K562 (cell line): ENCODE data around the gene MTG2.

ENCODE experiments used
- BMI1 ChIP-seq: fragments of 150-350 bp; IDR thresholded peaks from 2 replicates; pipeline ENCODE4 v1.6.1; 2014; ENCODE audit warnings: low read length
- CEBPB ChIP-seq: fragments of 450-650 bp; IDR thresholded peaks from 2 replicates; pipeline ENCODE4 v1.6.1; 2016; ENCODE audit warnings: missing genetic modification characterization, missing compliant biosample characterization
- EGR1 ChIP-seq: fragments of 450-650 bp; conservative IDR thresholded peaks from 2 replicates; pipeline ENCODE4 v1.6.1; 2017; ENCODE audit warnings: mild to moderate bottlenecking
- GABPA ChIP-seq: fragments of 200-800 bp; sonication (Bioruptor generic); conservative IDR thresholded peaks from 2 replicates; pipeline ENCODE4 v1.6.1; 2016; ENCODE audit warnings: low read depth, missing genetic modification characterization, missing compliant biosample characterization
- GTF2E2 ChIP-seq: fragments of 200-800 bp; sonication (Bioruptor generic); IDR thresholded peaks from 2 replicates; pipeline ENCODE4 v1.6.1; 2016; ENCODE audit warnings: missing genetic modification characterization, missing compliant biosample characterization
- PTBP1 ChIP-seq: fragments of 200-400 bp; formaldehyde crosslinking; IDR thresholded peaks from 2 replicates; pipeline ENCODE4 v1.6.1; 2017; ENCODE audit warnings: low read depth, low read length
- RBM14 ChIP-seq: fragments of 200-400 bp; formaldehyde crosslinking; IDR thresholded peaks from 2 replicates; pipeline ENCODE4 v1.6.1; 2018; ENCODE audit warnings: low read depth, mild to moderate bottlenecking, low read length, moderate library complexity, borderline replicate concordance; ENCODE audit not compliant: insufficient read depth
- SPI1 ChIP-seq: IDR thresholded peaks from 2 replicates; pipeline ENCODE4 v1.6.1; 2011; ENCODE audit warnings: low read depth, low read length, control low read depth, borderline replicate concordance
- YY1 ChIP-seq, 3 experiments: IDR thresholded peaks; 2 replicates each; pipeline ENCODE4 v1.6.1; 2011; ENCODE audit warnings: low read length in 2 of 3, mild to moderate bottlenecking in 2 of 3, moderate library complexity in 2 of 3, borderline replicate concordance in 1 of 3, control low read depth in 1 of 3, low read depth in 1 of 3; ENCODE audit not compliant: insufficient read depth in 3 of 3, insufficient replicate concordance in 2 of 3, control insufficient read depth in 1 of 3, insufficient read length in 1 of 3; ENCODE audit errors: extremely low read depth in 1 of 3
- ZFP1 ChIP-seq: fragments of 450-650 bp; formaldehyde crosslinking; IDR thresholded peaks from 2 replicates; pipeline ENCODE4 v1.4.0; 2020; ENCODE audit warnings: mild to moderate bottlenecking, mixed read lengths
- ZNF445 ChIP-seq: fragments of 250-450 bp; sonication (Bioruptor Pico); IDR thresholded peaks from 2 replicates; pipeline ENCODE4 v1.4.0; 2020; ENCODE audit warnings: low read depth, mild to moderate bottlenecking, moderate library complexity
- TF ChIP-seq, protein P1 (sequence below): fragments of 450-650 bp; IDR thresholded peaks from 2 replicates; pipeline ENCODE4 v1.6.1; 2017; ENCODE audit warnings: antibody characterized with exemption
- TF ChIP-seq, protein P2 (sequence below): fragments of 150-350 bp; IDR thresholded peaks from 2 replicates; pipeline ENCODE4 v1.6.1; 2014; ENCODE audit warnings: low read depth, mild to moderate bottlenecking, low read length, borderline replicate concordance
- TF ChIP-seq, protein P3 (sequence below): fragments of 250-450 bp; sonication (Bioruptor Pico); IDR thresholded peaks from 2 replicates; pipeline ENCODE4 v1.4.0; 2020; ENCODE audit warnings: mild to moderate bottlenecking, moderate library complexity, borderline replicate concordance

DNA sequence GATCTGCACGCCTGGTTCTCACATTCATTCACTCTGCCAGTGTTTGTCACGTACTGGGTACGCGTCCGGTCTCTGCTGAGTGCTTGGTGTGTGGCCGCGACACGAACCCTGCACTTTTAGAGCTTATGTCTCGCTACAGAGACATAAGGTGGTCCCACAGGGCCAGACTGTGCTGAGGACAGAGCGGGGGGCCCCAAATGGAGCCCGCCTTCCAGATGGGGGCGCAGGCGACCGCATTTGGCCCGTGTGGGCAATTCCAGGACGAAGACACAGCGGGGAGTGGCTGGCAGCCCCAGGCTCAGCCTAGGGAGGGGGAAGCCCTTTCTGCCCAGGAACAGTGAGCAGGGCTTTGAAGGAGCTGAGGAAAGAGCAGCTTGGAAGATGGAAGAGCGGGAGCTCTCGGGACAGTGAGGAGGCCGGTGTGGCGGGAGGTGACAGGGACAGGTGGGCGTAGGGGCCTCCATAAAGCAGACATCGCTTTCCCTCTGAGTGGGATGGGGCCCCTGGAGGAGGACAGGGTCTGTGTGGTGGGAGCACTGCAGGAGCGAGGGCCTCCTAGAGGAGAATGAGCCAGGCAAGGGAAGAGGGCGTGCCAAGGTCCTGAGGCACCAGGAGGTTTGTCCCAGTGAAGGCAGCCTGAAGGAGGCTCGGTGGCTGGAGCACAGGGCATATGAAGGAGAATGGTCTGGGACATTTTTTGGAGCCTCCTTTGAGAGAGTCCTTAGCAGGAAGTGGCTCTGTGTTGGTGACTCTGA lies 7.8 kb upstream of the MTG2 start:
- TF ChIP-seq CEBPB (no peak), ZFP1 (no peak), SPI1 (no peak), PTBP1 (no peak), EGR1 (no peak), YY1 (IDR thresholded peaks at IDR 0.05; ENCODE audit: borderline replicate concordance in 1 of 3, control insufficient read depth in 1 of 3, extremely low read depth in 1 of 3, insufficient read depth in 3 of 3, insufficient read length in 1 of 3, insufficient replicate concordance in 2 of 3, low read depth in 1 of 3, low read length in 2 of 3) (no peak), RBM14 (no peak), ZNF445 (CRISPR knock-in tag) (no peak), BMI1 (no peak), GABPA (tag) (no peak), GTF2E2 (tag) (no peak)
- TF ChIP-seq, protein P1, sequence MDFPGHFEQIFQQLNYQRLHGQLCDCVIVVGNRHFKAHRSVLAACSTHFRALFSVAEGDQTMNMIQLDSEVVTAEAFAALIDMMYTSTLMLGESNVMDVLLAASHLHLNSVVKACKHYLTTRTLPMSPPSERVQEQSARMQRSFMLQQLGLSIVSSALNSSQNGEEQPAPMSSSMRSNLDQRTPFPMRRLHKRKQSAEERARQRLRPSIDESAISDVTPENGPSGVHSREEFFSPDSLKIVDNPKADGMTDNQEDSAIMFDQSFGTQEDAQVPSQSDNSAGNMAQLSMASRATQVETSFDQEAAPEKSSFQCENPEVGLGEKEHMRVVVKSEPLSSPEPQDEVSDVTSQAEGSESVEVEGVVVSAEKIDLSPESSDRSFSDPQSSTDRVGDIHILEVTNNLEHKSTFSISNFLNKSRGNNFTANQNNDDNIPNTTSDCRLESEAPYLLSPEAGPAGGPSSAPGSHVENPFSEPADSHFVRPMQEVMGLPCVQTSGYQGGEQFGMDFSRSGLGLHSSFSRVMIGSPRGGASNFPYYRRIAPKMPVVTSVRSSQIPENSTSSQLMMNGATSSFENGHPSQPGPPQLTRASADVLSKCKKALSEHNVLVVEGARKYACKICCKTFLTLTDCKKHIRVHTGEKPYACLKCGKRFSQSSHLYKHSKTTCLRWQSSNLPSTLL: no peak
- TF ChIP-seq, protein P2, sequence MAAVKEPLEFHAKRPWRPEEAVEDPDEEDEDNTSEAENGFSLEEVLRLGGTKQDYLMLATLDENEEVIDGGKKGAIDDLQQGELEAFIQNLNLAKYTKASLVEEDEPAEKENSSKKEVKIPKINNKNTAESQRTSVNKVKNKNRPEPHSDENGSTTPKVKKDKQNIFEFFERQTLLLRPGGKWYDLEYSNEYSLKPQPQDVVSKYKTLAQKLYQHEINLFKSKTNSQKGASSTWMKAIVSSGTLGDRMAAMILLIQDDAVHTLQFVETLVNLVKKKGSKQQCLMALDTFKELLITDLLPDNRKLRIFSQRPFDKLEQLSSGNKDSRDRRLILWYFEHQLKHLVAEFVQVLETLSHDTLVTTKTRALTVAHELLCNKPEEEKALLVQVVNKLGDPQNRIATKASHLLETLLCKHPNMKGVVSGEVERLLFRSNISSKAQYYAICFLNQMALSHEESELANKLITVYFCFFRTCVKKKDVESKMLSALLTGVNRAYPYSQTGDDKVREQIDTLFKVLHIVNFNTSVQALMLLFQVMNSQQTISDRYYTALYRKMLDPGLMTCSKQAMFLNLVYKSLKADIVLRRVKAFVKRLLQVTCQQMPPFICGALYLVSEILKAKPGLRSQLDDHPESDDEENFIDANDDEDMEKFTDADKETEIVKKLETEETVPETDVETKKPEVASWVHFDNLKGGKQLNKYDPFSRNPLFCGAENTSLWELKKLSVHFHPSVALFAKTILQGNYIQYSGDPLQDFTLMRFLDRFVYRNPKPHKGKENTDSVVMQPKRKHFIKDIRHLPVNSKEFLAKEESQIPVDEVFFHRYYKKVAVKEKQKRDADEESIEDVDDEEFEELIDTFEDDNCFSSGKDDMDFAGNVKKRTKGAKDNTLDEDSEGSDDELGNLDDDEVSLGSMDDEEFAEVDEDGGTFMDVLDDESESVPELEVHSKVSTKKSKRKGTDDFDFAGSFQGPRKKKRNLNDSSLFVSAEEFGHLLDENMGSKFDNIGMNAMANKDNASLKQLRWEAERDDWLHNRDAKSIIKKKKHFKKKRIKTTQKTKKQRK: no peak
- TF ChIP-seq, protein P3, sequence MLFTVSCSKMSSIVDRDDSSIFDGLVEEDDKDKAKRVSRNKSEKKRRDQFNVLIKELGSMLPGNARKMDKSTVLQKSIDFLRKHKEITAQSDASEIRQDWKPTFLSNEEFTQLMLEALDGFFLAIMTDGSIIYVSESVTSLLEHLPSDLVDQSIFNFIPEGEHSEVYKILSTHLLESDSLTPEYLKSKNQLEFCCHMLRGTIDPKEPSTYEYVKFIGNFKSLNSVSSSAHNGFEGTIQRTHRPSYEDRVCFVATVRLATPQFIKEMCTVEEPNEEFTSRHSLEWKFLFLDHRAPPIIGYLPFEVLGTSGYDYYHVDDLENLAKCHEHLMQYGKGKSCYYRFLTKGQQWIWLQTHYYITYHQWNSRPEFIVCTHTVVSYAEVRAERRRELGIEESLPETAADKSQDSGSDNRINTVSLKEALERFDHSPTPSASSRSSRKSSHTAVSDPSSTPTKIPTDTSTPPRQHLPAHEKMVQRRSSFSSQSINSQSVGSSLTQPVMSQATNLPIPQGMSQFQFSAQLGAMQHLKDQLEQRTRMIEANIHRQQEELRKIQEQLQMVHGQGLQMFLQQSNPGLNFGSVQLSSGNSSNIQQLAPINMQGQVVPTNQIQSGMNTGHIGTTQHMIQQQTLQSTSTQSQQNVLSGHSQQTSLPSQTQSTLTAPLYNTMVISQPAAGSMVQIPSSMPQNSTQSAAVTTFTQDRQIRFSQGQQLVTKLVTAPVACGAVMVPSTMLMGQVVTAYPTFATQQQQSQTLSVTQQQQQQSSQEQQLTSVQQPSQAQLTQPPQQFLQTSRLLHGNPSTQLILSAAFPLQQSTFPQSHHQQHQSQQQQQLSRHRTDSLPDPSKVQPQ (CRISPR knock-in tag): no peak
